Spleen (tissue), 11 donors: ENCODE measurements around the gene SMIM36. TPM values are rescaled to one million over a fixed set of nuclear protein-coding genes. Genes with fewer than 3 reads are reported as not detected.

ENCODE experiments used
- DNase-seq: peaks from one replicate; pipeline ENCODE4 v3.0.0-alpha.2; 2020
- H3K27ac ChIP-seq, 8 donors: fragments of 200-600 bp; sonication (generic) in 7 of 8; 1 replicate in 4 of 8; 2 replicates in 4 of 8; pipeline versions ENCODE4 v1.5.0 to v1.8.0; 2016 to 2021; ENCODE audit warnings: inconsistent platforms in 4 of 8, mild to moderate bottlenecking in 4 of 8, moderate library complexity in 1 of 8
- H3K27me3 ChIP-seq, 7 donors: fragments of 200-600 bp; sonication (generic) in 6 of 7; replicated peaks in 1 of 7; 1 replicate in 4 of 7; 2 replicates in 3 of 7; pipeline versions ENCODE4 v1.5.0 to v1.8.0; 2016 to 2021; ENCODE audit warnings: inconsistent platforms in 3 of 7, mild to moderate bottlenecking in 1 of 7
- H3K36me3 ChIP-seq, 6 donors: fragments of 200-600 bp; sonication (generic) in 5 of 6; 1 replicate in 4 of 6; 2 replicates in 2 of 6; pipeline versions ENCODE4 v1.5.0 to v1.8.0; 2016 to 2021; ENCODE audit warnings: inconsistent platforms in 2 of 6
- H3K4me1 ChIP-seq, 6 donors: fragments of 200-600 bp; sonication (generic) in 5 of 6; 1 replicate in 3 of 6; 2 replicates in 3 of 6; pipeline versions ENCODE4 v1.5.0 to v1.8.0; 2016 to 2021; ENCODE audit warnings: inconsistent platforms in 3 of 6
- H3K4me3 ChIP-seq, 8 donors: fragments of 200-600 bp; sonication (generic) in 7 of 8; 1 replicate in 4 of 8; 2 replicates in 4 of 8; pipeline versions ENCODE4 v1.5.0 to v1.8.0; 2016 to 2021; ENCODE audit warnings: inconsistent platforms in 4 of 8, mild to moderate bottlenecking in 4 of 8, moderate library complexity in 2 of 8
- H3K9me3 ChIP-seq, 8 donors: fragments of 200-600 bp; sonication (generic) in 7 of 8; 1 replicate in 4 of 8; 2 replicates in 4 of 8; pipeline versions ENCODE4 v1.5.0 to v1.8.0; 2016 to 2021; ENCODE audit warnings: inconsistent platforms in 4 of 8
- POLR2A ChIP-seq, 3 donors: fragments of 450-650 bp; IDR thresholded peaks; one replicate each; pipeline ENCODE4 v1.5.1; 2017; ENCODE audit warnings: antibody characterized with exemption in 3 of 3, mild to moderate bottlenecking in 1 of 3
- POLR2AphosphoS5 ChIP-seq, 3 donors: sonication (generic); formaldehyde crosslinking; IDR thresholded peaks; one replicate each; pipeline ENCODE4 v1.5.1; 2017; ENCODE audit warnings: antibody characterized with exemption in 3 of 3
- WGBS, 5 donors: extraction: QIAGEN DNeasy Blood & Tissue Kit in 3 of 5; methylation state at CpG; one replicate each; pipeline versions ENCODE4 v1.1.5 to v1.1.7; 2013 to 2018; 5-methylcytosine and 5-hydroxymethylcytosine counted together
- intact Hi-C: fragments of 100-400 bp; cut with DNase I; formaldehyde crosslinking; loops from one replicate; pipeline ENCODE4 v1.15.0; 2023; ENCODE audit warnings: low total_unique reads
- polyA plus RNA-seq, 3 donors: library from polyadenylated mRNA; stranded (reverse); fragments of 200-250 nt; gene quantifications; one replicate each; pipeline ENCODE4 v1.2.1, GENCODE V29; 2013
- total RNA-seq, 7 donors: library from RNA; depleted of rRNA in 3 of 7; stranded (reverse); fragments of >200 nt in 3 of 7; fragmentation: NEBNext Ultra II Directional in 4 of 7; extraction: Animal tissue kit (Norgen Biotek cat#: 25700) in 4 of 7; gene quantifications; one replicate each; pipeline versions ENCODE4 v1.1.0 to v1.2.1, GENCODE V29; 2016 to 2021
- TF ChIP-seq, protein P1 (sequence below), 11 experiments: fragments of 200-600 bp in 7 of 11; fragments of 450-650 bp in 4 of 11; sonication (generic) in 4 of 11; IDR thresholded peaks in 8 of 11; conservative IDR thresholded peaks in 3 of 11; 1 replicate in 7 of 11; 2 replicates in 4 of 11; pipeline versions ENCODE4 v1.4.0 to v1.8.0; 2016 to 2021; ENCODE audit warnings: antibody characterized with exemption in 11 of 11, inconsistent platforms in 4 of 11, mild to moderate bottlenecking in 1 of 11
- donor health status: healthy with polysubstance abuse.
- donor health status: DM: no; HTN: no; CAD: no; lungs with moderate emphysema.
- donor health status: DM: no; HTN: no; CAD: no.
- donor health status: Bipolar disorder and iron deficiency.
- donor health status: healthy.
- donor health status: DM: no; HTN: no; CAD: no.
- donor health status: DM: yes; HTN: yes; CAD: no.

SMIM36 gene
- total and polyA plus RNA-seq, 10 donors = not detected

DNA sequence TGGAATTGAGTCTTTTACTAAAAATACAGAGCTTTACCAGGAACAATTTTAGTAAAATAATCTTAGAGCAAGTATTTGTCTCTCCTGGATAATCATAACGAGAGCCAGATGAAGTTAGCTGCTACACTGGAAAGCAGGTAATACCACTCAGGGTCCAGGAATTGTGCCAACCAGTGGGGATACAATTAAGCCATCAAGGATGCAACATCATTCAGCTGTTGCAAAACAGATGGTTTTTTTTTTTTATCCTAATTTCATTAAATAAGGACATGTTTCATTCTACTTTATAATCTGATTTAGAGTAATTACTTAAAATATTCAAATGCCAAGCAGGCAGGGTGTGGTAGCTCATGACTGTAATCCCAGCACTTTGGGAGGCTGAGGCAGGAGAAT, 99.8 kb downstream of the SMIM36 start:
- H3K4me1 ChIP-seq = peaks cover 0 to 23% (median 7%) of the 10 kb centered on the region in 6 donors
- no peaks in the 10 kb centered on the region for H3K9me3 ChIP-seq
- DNase-seq = no peak
- no peak for TF ChIP-seq POLR2AphosphoS5 (IDR thresholded peaks at IDR 0.05)
- TF ChIP-seq POLR2A (IDR thresholded peaks at IDR 0.05) = no peak
- TF ChIP-seq, protein P1, sequence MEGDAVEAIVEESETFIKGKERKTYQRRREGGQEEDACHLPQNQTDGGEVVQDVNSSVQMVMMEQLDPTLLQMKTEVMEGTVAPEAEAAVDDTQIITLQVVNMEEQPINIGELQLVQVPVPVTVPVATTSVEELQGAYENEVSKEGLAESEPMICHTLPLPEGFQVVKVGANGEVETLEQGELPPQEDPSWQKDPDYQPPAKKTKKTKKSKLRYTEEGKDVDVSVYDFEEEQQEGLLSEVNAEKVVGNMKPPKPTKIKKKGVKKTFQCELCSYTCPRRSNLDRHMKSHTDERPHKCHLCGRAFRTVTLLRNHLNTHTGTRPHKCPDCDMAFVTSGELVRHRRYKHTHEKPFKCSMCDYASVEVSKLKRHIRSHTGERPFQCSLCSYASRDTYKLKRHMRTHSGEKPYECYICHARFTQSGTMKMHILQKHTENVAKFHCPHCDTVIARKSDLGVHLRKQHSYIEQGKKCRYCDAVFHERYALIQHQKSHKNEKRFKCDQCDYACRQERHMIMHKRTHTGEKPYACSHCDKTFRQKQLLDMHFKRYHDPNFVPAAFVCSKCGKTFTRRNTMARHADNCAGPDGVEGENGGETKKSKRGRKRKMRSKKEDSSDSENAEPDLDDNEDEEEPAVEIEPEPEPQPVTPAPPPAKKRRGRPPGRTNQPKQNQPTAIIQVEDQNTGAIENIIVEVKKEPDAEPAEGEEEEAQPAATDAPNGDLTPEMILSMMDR (IDR thresholded peaks at IDR 0.05 in 8 of 11, conservative IDR thresholded peaks at IDR 0.05 in 3 of 11) = no peak
- no peaks in the 10 kb centered on the region for H3K27me3 ChIP-seq
- intact Hi-C loops = no loop called here
- no peak overlapping the region for H3K4me3 ChIP-seq
- 91 to 97% (median 94%) methylated on average over 1 of the region's 1 CpG for WGBS, 5 donors
- H3K36me3 ChIP-seq = peaks cover 5 to 78% (median 60%) of the 10 kb centered on the region in 6 donors
- H3K27ac ChIP-seq = no peak overlapping the region

DNA sequence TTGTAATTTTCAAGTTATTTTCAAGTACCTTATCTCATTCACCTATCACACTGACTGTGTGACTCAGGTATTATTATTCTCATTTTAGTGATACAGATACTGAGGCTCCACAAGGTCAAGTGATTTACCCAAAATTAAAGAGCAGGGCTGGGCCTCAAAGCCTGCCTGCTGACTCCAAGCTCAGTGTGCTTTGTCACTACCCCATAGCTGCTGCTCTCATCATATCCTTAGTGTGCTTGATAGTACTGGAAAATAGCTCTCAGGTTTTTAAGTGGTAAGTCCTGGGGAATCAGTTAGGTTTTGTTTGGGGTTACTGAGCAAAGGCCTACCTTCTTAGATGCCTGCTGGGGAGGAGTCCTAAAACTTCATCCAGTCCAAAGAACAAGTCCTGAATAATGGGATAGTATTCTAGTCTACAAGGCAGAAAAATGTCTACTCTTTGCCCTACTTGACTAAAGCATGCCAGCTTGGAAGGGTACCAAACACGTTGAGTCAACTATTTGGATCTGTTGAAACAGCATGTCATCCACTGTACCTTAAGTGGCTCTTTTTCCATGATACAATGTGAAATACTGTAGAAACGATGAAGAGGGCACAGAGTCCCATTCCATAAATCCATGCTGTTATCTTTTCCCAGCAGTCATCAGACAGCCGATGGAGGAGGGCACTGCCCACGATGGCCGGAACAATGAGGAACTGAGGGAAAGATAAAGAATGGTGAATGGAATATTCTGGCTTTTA, 100.4 kb downstream of the SMIM36 start:
- Histone ChIP-seq H3K27ac (no peak overlapping the region), H3K4me1 (peaks cover 0 to 18% (median 7%) of the 10 kb centered on the region in 6 donors), H3K4me3 (no peak overlapping the region), H3K27me3 (no peaks in the 10 kb centered on the region), H3K36me3 (peaks cover 5 to 83% (median 64%) of the 10 kb centered on the region in 6 donors), H3K9me3 (no peaks in the 10 kb centered on the region)
- DNase-seq = no peak
- 93 to 99% (median 93%) methylated on average over 5 of the region's 5 CpGs for WGBS, 5 donors
- intact Hi-C loops = no loop called here
- TF ChIP-seq POLR2A (IDR thresholded peaks at IDR 0.05) = no peak
- TF ChIP-seq, protein P1 (IDR thresholded peaks at IDR 0.05 in 8 of 11, conservative IDR thresholded peaks at IDR 0.05 in 3 of 11) = no peak
- no peak for TF ChIP-seq POLR2AphosphoS5 (IDR thresholded peaks at IDR 0.05)

DNA sequence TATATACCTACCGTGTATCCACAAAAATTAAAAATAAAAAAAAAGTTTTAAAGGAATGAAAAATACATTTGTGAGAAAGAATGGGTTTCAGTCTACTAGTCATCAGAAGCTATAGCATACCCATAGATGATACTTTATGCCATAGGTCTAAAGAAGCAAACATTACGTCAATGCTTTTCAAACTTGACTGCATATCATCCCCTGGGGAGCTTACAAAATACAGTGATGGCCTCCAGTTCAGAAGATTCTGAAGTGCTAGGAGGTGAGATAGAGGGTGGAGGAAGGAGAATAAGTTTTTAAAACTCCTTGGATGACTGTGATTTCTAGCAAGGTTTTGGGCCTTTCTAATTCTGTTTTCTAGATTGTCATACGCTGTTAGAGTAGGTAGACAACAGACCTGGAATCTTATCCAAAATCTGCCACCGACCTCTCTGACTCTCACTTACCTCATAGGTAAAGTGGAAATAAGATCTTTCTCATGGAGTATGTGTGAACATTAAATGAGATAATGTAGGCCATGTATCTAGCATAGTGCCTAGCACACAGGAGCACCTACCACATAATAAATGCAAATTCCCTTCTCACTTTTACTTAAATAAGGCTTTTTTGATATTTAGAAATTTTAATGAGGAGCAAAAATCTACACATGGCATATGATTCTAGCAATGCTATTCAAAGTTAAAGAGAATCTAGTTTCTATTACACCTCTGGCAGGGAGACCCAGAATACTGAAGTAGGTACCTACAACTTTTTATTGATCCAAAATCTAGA, 102.0 kb downstream of the SMIM36 start:
- H3K9me3 ChIP-seq = no peaks in the 10 kb centered on the region
- WGBS, 5 donors = 93 to 94% (median 94%) methylated on average over 4 of the region's 4 CpGs
- peaks cover 5 to 100% (median 73%) of the 10 kb centered on the region in 6 donors for H3K36me3 ChIP-seq
- intact Hi-C loops = no loop called here
- no peak for TF ChIP-seq POLR2AphosphoS5 (IDR thresholded peaks at IDR 0.05)
- no peak for TF ChIP-seq POLR2A (IDR thresholded peaks at IDR 0.05)
- TF ChIP-seq, protein P1 (IDR thresholded peaks at IDR 0.05 in 8 of 11, conservative IDR thresholded peaks at IDR 0.05 in 3 of 11) = no peak
- H3K4me3 ChIP-seq = no peak overlapping the region
- DNase-seq = no peak
- peaks cover 0 to 12% (median 7%) of the 10 kb centered on the region in 6 donors for H3K4me1 ChIP-seq
- H3K27ac ChIP-seq = no peak overlapping the region
- H3K27me3 ChIP-seq = no peaks in the 10 kb centered on the region
